SU-DHL-6 (cell line): ENCODE data around the gene OLFML2B.

Experiments used
- H2AFZ ChIP-seq: fragments of 200-600 bp; sonication (generic); 2 replicates; pipeline ENCODE4 v1.6.1; 2014; ENCODE audit warnings: low read depth, mild to moderate bottlenecking, moderate library complexity, mixed read lengths, antibody characterized with exemption, low read length; ENCODE audit not compliant: severe bottlenecking
- H3F3A ChIP-seq: fragments of 200-600 bp; shearing (Covaris generic); 2 replicates; pipeline ENCODE4 v1.6.0; 2016; ENCODE audit warnings: antibody characterized with exemption, mild to moderate bottlenecking; ENCODE audit not compliant: insufficient read depth
- H3K27ac ChIP-seq: fragments of 200-600 bp; sonication (generic); 2 replicates; pipeline ENCODE4 v1.5.1; 2016; ENCODE audit warnings: low read depth, mild to moderate bottlenecking, low read length, moderate library complexity, mixed read lengths
- H3K27me3 ChIP-seq: fragments of 200-600 bp; sonication (generic), shearing (Covaris generic); 2 replicates; pipeline ENCODE4 v1.6.0; 2014; ENCODE audit warnings: mild to moderate bottlenecking, low read length
- H3K36me3 ChIP-seq: fragments of 200-600 bp; sonication (generic); 2 replicates; pipeline ENCODE4 v1.6.1; 2014; ENCODE audit warnings: mild to moderate bottlenecking, low read length, mixed read lengths
- H3K4me2 ChIP-seq: fragments of 300-600, 200-600 bp; shearing (Covaris generic), sonication (generic); 2 replicates; pipeline ENCODE4 v1.6.0; 2014; ENCODE audit warnings: low read length, low read depth, mild to moderate bottlenecking; ENCODE audit not compliant: poor library complexity, severe bottlenecking
- H3K4me3 ChIP-seq: fragments of 200-600 bp; sonication (generic); 2 replicates; pipeline ENCODE4 v1.5.1; 2014; ENCODE audit warnings: antibody characterized with exemption, low read length, mild to moderate bottlenecking, mixed read lengths; ENCODE audit not compliant: insufficient read depth, poor library complexity, severe bottlenecking
- H3K79me2 ChIP-seq: fragments of 200-600 bp; sonication (generic); 2 replicates; pipeline ENCODE4 v1.6.1; 2014; ENCODE audit warnings: mild to moderate bottlenecking, low read length, moderate library complexity; ENCODE audit not compliant: insufficient read depth
- H3K9ac ChIP-seq: fragments of 200-600 bp; sonication (generic); 2 replicates; pipeline ENCODE4 v1.7.0; 2014; ENCODE audit warnings: mild to moderate bottlenecking, low read length
- H3K9me2 ChIP-seq: fragments of 200-600 bp; sonication (generic); replicated peaks from 2 replicates; pipeline ENCODE4 v1.6.1; 2014; ENCODE audit warnings: low read length; ENCODE audit not compliant: insufficient read depth
- H3K9me3 ChIP-seq: fragments of 200-600 bp; sonication (generic); 2 replicates; pipeline ENCODE4 v1.6.1; 2014; ENCODE audit warnings: low read length, mixed read lengths; ENCODE audit not compliant: insufficient read depth
- H4K20me1 ChIP-seq: fragments of 200-600 bp; sonication (generic); 2 replicates; pipeline ENCODE4 v1.6.1; 2014; ENCODE audit warnings: low read depth, mild to moderate bottlenecking, antibody characterized with exemption, low read length, moderate library complexity, mixed read lengths
- EZH2phosphoT487 ChIP-seq: fragments of 200-600 bp; sonication (generic), shearing (Covaris generic); conservative IDR thresholded peaks from 2 replicates; pipeline ENCODE4 v1.6.1; 2018; ENCODE audit warnings: mild to moderate bottlenecking, antibody characterized with exemption, low read length, moderate library complexity, mixed read lengths
- TF ChIP-seq, protein P1 (sequence below): fragments of 200-600 bp; sonication (generic); IDR thresholded peaks from one replicate; pipeline ENCODE4 v1.5.1; 2017; ENCODE audit warnings: antibody characterized with exemption, mild to moderate bottlenecking, low read length, moderate library complexity; ENCODE audit not compliant: insufficient read depth, poor library complexity, severe bottlenecking

Gene OLFML2B

DNA sequence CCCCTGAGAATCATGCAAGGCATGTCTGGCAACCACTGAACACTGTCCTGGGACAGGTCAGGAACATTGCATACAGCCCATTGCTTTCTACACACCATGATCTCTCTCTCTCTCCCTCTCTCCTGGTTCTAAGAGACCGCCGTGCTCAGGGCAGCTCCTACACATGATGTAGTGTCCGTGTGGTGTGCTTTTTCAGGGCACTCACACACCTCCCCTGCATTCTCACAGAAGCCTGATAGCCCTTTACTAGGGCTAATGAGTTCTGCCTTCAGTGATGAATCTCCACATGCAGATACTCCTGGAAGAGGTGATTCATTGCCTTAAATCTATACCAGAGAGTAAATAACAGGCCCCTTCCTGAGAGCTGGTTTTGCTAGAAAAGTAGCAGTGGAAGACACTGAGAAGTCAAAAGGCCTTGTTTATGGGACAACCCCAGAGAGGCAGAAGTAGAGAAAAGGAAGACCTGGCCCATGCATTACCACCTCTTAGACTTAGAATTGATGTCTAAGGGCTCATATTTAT lies 7.2 kb upstream of the OLFML2B start:
- H3K9me3 ChIP-seq = no peaks in the 10 kb centered on the region
- H3F3A ChIP-seq = no peaks in the 10 kb centered on the region
- no peaks in the 10 kb centered on the region for H3K9me2 ChIP-seq
- no peak overlapping the region for H3K4me2 ChIP-seq
- H4K20me1 ChIP-seq = no peaks in the 10 kb centered on the region
- TF ChIP-seq, protein P1, sequence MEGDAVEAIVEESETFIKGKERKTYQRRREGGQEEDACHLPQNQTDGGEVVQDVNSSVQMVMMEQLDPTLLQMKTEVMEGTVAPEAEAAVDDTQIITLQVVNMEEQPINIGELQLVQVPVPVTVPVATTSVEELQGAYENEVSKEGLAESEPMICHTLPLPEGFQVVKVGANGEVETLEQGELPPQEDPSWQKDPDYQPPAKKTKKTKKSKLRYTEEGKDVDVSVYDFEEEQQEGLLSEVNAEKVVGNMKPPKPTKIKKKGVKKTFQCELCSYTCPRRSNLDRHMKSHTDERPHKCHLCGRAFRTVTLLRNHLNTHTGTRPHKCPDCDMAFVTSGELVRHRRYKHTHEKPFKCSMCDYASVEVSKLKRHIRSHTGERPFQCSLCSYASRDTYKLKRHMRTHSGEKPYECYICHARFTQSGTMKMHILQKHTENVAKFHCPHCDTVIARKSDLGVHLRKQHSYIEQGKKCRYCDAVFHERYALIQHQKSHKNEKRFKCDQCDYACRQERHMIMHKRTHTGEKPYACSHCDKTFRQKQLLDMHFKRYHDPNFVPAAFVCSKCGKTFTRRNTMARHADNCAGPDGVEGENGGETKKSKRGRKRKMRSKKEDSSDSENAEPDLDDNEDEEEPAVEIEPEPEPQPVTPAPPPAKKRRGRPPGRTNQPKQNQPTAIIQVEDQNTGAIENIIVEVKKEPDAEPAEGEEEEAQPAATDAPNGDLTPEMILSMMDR = no peak
- TF ChIP-seq EZH2phosphoT487 = no peak
- no peak overlapping the region for H3K27ac ChIP-seq
- H3K79me2 ChIP-seq = no peaks in the 10 kb centered on the region
- no peak overlapping the region for H3K9ac ChIP-seq
- H3K27me3 ChIP-seq = no peaks in the 10 kb centered on the region
- no peaks in the 10 kb centered on the region for H3K36me3 ChIP-seq
- H3K4me3 ChIP-seq = no peak overlapping the region
- H2AFZ ChIP-seq = no peak overlapping the region

DNA sequence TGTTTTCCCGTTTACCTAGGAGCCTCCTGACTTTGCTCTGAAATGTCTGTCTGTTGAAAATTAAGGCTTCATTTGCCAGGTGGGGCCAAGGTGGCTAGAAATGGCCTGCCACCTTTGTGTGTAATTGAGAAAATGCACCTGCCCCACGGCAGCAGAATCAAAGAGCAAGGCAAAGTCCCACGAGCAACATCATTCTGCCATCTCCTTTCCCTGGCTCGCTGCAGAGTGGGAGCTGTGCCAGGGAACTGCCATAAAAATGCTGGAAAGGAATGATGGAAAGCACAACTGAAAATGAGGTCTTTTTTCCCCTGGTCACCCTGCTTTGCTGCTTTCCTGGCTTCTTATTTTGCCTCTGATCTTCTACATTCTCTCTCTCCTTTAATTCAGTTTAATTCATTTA lies 5.5 kb upstream of the OLFML2B start:
- no peaks in the 10 kb centered on the region for H3K9me2 ChIP-seq
- H3F3A ChIP-seq = no peaks in the 10 kb centered on the region
- H2AFZ ChIP-seq = no peak overlapping the region
- H4K20me1 ChIP-seq = no peaks in the 10 kb centered on the region
- no peak overlapping the region for H3K4me2 ChIP-seq
- H3K4me3 ChIP-seq = no peak overlapping the region
- no peaks in the 10 kb centered on the region for H3K79me2 ChIP-seq
- no peaks in the 10 kb centered on the region for H3K9me3 ChIP-seq
- H3K27ac ChIP-seq = no peak overlapping the region
- no peak overlapping the region for H3K9ac ChIP-seq
- H3K27me3 ChIP-seq = no peaks in the 10 kb centered on the region
- TF ChIP-seq, protein P1 = no peak
- TF ChIP-seq EZH2phosphoT487 = no peak
- no peaks in the 10 kb centered on the region for H3K36me3 ChIP-seq

DNA sequence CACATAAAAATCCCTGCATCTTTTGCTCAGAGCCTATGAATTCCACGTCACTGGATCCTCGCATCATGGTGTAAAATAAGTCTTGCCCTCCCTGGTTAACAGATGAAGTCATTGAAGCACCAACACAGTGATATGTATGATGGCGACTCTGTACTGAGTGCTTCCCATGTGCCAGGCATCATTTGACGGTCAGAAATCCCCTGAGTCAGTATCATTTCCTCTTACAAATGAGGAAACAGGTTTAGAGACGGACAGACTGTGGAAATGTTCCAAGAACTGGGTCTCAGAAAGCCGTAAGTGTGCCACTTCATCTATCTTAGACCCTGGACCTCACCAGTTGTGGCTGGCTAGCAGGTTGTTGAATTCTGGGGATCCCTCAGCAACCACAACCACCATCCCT lies 5.1 kb upstream of the OLFML2B start:
- H3K27me3 ChIP-seq = no peaks in the 10 kb centered on the region
- no peak overlapping the region for H3K4me2 ChIP-seq
- H3K9me2 ChIP-seq = no peaks in the 10 kb centered on the region
- H3K27ac ChIP-seq = no peak overlapping the region
- no peak overlapping the region for H3K9ac ChIP-seq
- H3F3A ChIP-seq = no peaks in the 10 kb centered on the region
- no peak overlapping the region for H3K4me3 ChIP-seq
- no peaks in the 10 kb centered on the region for H4K20me1 ChIP-seq
- H3K36me3 ChIP-seq = no peaks in the 10 kb centered on the region
- TF ChIP-seq EZH2phosphoT487 = no peak
- TF ChIP-seq, protein P1 = no peak
- H3K9me3 ChIP-seq = no peaks in the 10 kb centered on the region
- no peaks in the 10 kb centered on the region for H3K79me2 ChIP-seq
- no peak overlapping the region for H2AFZ ChIP-seq
